Right lobe of liver (tissue), 6 donors: ENCODE measurements around the gene METTL21A. TPM values are rescaled to one million over a fixed set of nuclear protein-coding genes. Genes with fewer than 3 reads are reported as not detected.
A peak's percentile ranks its signal among the peaks of the same experiment; 100 is the strongest.

Experiments used
- ATAC-seq, 4 donors: fragments of 200-7000 bp; cut with Tn5 transposase; one replicate each; pipeline ENCODE4 v1.9.1; 2020; ENCODE audit warnings: mild to moderate bottlenecking in 4 of 4, moderate library complexity in 4 of 4
- DNase-seq, 3 donors: peaks; one replicate each; pipeline ENCODE4 v3.0.0-alpha.2; 2020
- H3K27ac ChIP-seq, 3 donors: fragments of 200-600 bp; one replicate each; pipeline ENCODE4 v1.8.0; 2022
- H3K27me3 ChIP-seq, 2 donors: fragments of 200-600 bp; one replicate each; pipeline ENCODE4 v1.8.0; 2022
- H3K36me3 ChIP-seq, 4 donors: fragments of 200-600 bp; sonication (generic) in 1 of 4; one replicate each; pipeline versions ENCODE4 v1.5.1 to v1.8.0; 2017 to 2022; ENCODE audit warnings: control low read depth in 1 of 4
- H3K4me1 ChIP-seq, 4 donors: fragments of 200-600 bp; sonication (generic) in 1 of 4; one replicate each; pipeline versions ENCODE4 v1.5.1 to v1.8.0; 2017 to 2022; ENCODE audit warnings: control low read depth in 1 of 4
- H3K4me3 ChIP-seq, 3 donors: fragments of 200-600 bp; one replicate each; pipeline ENCODE4 v1.8.0; 2022
- H3K9me3 ChIP-seq, 4 donors: fragments of 200-600 bp; sonication (generic) in 1 of 4; one replicate each; pipeline versions ENCODE4 v1.5.1 to v1.8.0; 2017 to 2022; ENCODE audit warnings: control low read depth in 1 of 4
- CTCF ChIP-seq, 4 donors: fragments of 200-600 bp in 3 of 4; fragments of 450-650 bp in 1 of 4; IDR thresholded peaks; one replicate each; pipeline versions ENCODE4 v1.5.1 to v1.8.0; 2016 to 2022; ENCODE audit warnings: antibody characterized with exemption in 4 of 4, mild to moderate bottlenecking in 2 of 4
- POLR2A ChIP-seq: fragments of 450-650 bp; IDR thresholded peaks from one replicate; pipeline ENCODE4 v1.6.1; 2017; ENCODE audit warnings: antibody characterized with exemption, mild to moderate bottlenecking
- WGBS: methylation state at CpG from one replicate; pipeline ENCODE4 v1.1.6; 2018; ENCODE audit warnings: low coverage, low lambda C conversion rate; ENCODE audit not compliant: insufficient coverage; ENCODE audit errors: missing lambda C conversion rate; 5-methylcytosine and 5-hydroxymethylcytosine counted together
- intact Hi-C, 2 donors: fragments of 100-400 bp; cut with DNase I; formaldehyde crosslinking; loops; one replicate each; pipeline versions ENCODE4 v1.11.2 to v1.14.1; 2022
- total RNA-seq, 6 experiments: library from RNA; depleted of rRNA in 2 of 6; stranded (reverse); fragments of >200 nt in 2 of 6; fragmentation: NEBNext Ultra II Directional in 3 of 6; extraction: Animal tissue kit (Norgen Biotek cat#: 25700) in 3 of 6; gene quantifications; one replicate each; pipeline versions ENCODE4 v1.1.0 to v1.2.4, GENCODE V29; 2016 to 2023
- donor health status: DM: no; HTN: yes; CAD: no.
- donor health status: DM: no; HTN: no; CAD: no.
- donor health status: DM: no; HTN: no; CAD: no.
- donor health status: DM: no; HTN: yes; CAD: no.
- donor health status: DM: no; HTN: yes; CAD: no.

METTL21A gene
- total RNA-seq, 6 experiments from 2014 or later: 7.2 to 24.1 (median 9.8) TPM

DNA sequence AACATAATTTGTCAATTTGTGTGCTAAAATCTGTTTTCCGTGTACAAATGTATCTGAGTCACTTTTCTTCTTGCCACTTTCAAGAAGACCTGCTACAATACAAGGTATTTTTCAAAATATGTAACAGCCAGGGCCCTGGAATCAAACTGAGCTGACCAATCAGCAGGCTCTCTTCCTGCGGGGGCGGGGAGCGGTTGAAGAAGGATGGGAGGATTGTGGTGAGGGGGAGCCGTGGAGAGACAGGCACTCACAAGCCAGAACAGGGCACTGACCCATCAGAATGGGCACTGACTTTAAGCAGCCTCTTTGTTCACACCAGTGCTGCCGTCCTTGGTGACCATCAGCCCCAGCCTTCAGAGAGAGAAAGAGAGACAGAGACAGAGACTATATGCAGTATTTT, 45.7 kb upstream of the METTL21A start:
- H3K27ac ChIP-seq: no peak overlapping the region
- WGBS: 64% methylated on average over 3 of the region's 6 CpGs
- H3K4me3 ChIP-seq: no peak overlapping the region
- TF ChIP-seq CTCF (IDR thresholded peaks at IDR 0.05) (no peak), POLR2A (no peak)
- no peaks in the 10 kb centered on the region for H3K4me1 ChIP-seq
- no peaks in the 10 kb centered on the region for H3K9me3 ChIP-seq
- intact Hi-C loops: no loop called here
- ATAC-seq (no peak), DNase-seq (no peak)
- H3K36me3 ChIP-seq: no peaks in the 10 kb centered on the region
- H3K27me3 ChIP-seq: no peaks in the 10 kb centered on the region

DNA sequence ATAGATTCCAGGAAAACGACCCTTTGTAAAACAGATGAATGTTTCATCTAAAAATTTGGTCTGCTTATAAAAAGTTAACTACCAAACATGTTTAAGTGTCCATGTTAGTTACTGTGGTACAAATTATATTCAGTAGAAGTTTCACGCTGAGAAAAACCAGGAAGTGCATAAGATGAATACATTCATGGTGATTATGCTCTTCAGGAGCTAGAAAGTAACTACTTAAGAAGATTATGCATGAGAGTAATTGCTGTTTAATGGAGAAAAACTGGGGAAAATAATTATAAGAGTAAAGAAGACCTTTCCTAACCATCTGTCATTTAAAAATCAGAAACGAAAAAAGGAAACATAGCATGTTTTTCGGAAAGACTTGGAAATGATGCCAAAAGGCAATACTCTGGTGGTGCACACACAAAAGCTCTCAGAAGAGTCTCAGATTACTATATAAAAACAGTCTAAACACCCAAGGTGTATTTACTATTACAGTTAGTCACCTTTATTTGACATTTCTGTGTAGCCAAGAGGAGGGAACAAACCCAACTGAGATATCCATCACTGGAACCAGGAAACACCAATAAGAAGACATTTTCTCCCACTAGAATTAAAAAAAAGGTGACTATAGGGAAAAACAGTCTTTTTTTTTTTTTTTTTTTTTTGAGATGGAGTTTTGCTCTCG, 38.8 kb upstream of the METTL21A start:
- ATAC-seq: no peak
- Histone ChIP-seq H3K9me3 (no peaks in the 10 kb centered on the region), H3K36me3 (no peaks in the 10 kb centered on the region), H3K4me3 (no peak overlapping the region), H3K27ac (no peak overlapping the region), H3K4me1 (no peaks in the 10 kb centered on the region), H3K27me3 (no peaks in the 10 kb centered on the region)
- TF ChIP-seq CTCF (IDR thresholded peaks at IDR 0.05) (no peak), POLR2A (no peak)
- intact Hi-C loops: no loop called here
- no peak for DNase-seq
- WGBS: 57% methylated on average over 5 of the region's 5 CpGs

- ATAC-seq: peak in 3 of 4 donors; percentile 28 to 71 (median 62)
Observed at GRCh38 chr2:207662203-207662602, 37.0 kb upstream of the METTL21A start.

GRCh38 chr2:207660994-207661393, 35.8 kb upstream of the METTL21A start:
- H3K27ac ChIP-seq: no peak overlapping the region
- H3K4me3 ChIP-seq: no peak overlapping the region
- H3K27me3 ChIP-seq: no peaks in the 10 kb centered on the region
- no peak for ATAC-seq
- no peak for DNase-seq
- WGBS: 83% methylated on average over 3 of the region's 7 CpGs
- no peaks in the 10 kb centered on the region for H3K9me3 ChIP-seq
- TF ChIP-seq POLR2A (no peak), CTCF (IDR thresholded peaks at IDR 0.05) (no peak)
- intact Hi-C loops: no loop called here
- H3K36me3 ChIP-seq: no peaks in the 10 kb centered on the region
- H3K4me1 ChIP-seq: no peaks in the 10 kb centered on the region

More at GRCh38 chr2:207662203-207662602, 37.0 kb upstream of the METTL21A start:
- no peaks in the 10 kb centered on the region for H3K4me1 ChIP-seq
- no peaks in the 10 kb centered on the region for H3K36me3 ChIP-seq
- no peaks in the 10 kb centered on the region for H3K9me3 ChIP-seq
- DNase-seq: no peak
- H3K27ac ChIP-seq: no peak overlapping the region
- no peak overlapping the region for H3K4me3 ChIP-seq
- H3K27me3 ChIP-seq: no peaks in the 10 kb centered on the region
- TF ChIP-seq CTCF (IDR thresholded peaks at IDR 0.05): no peak
- TF ChIP-seq POLR2A: no peak
- intact Hi-C loops: no loop called here
- 58% methylated on average over 2 of the region's 2 CpGs for WGBS
